ENCODE results near the gene BNIP3. TPM values are rescaled to one million over a fixed set of nuclear protein-coding genes. Genes with fewer than 3 reads are reported as not detected.

BNIP3 gene
- total RNA-seq, 4 donors from 2014 or later = 81.2 to 162 (median 135) TPM

DNA sequence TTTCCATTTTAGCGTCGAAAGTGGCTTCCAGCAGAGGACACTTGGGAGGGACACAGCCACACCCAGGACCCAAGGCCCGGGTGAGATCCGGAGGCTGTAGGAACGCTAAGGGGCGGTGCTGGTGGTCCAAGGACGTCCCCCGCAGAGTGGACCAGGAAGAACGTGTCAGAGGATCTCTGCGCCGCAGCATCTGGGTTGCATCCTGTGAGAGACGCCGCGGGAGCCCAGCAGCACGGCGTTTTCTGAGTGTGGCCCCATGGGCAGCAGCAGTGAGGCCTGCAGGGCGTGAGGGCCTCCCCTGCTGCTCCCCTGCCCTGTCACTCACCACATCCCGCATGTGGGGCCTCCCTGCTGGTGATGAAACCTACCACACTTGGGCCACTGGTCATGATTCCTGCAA lies 40.5 kb upstream of the BNIP3 start:
- Histone ChIP-seq H3K4me3 (no peak overlapping the region), H3K4me1 (peaks cover 12% of the 10 kb centered on the region), H3K9me3 (no peaks in the 10 kb centered on the region), H3K36me3 (no peaks in the 10 kb centered on the region), H3K27me3 (peaks cover 36% of the 10 kb centered on the region), H3K27ac (no peak overlapping the region)
- TF ChIP-seq POLR2AphosphoS5 (IDR thresholded peaks at IDR 0.05) = no peak
- TF ChIP-seq POLR2A (IDR thresholded peaks at IDR 0.05) = no peak
- TF ChIP-seq, protein P1, sequence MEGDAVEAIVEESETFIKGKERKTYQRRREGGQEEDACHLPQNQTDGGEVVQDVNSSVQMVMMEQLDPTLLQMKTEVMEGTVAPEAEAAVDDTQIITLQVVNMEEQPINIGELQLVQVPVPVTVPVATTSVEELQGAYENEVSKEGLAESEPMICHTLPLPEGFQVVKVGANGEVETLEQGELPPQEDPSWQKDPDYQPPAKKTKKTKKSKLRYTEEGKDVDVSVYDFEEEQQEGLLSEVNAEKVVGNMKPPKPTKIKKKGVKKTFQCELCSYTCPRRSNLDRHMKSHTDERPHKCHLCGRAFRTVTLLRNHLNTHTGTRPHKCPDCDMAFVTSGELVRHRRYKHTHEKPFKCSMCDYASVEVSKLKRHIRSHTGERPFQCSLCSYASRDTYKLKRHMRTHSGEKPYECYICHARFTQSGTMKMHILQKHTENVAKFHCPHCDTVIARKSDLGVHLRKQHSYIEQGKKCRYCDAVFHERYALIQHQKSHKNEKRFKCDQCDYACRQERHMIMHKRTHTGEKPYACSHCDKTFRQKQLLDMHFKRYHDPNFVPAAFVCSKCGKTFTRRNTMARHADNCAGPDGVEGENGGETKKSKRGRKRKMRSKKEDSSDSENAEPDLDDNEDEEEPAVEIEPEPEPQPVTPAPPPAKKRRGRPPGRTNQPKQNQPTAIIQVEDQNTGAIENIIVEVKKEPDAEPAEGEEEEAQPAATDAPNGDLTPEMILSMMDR (IDR thresholded peaks at IDR 0.05) = no peak
- no peak for TF ChIP-seq EP300 (IDR thresholded peaks at IDR 0.05)
- DNase-seq (ENCODE audit: low spot score in 2 of 2) = no peak
- WGBS = 88% methylated on average over 16 of the region's 18 CpGs

DNA sequence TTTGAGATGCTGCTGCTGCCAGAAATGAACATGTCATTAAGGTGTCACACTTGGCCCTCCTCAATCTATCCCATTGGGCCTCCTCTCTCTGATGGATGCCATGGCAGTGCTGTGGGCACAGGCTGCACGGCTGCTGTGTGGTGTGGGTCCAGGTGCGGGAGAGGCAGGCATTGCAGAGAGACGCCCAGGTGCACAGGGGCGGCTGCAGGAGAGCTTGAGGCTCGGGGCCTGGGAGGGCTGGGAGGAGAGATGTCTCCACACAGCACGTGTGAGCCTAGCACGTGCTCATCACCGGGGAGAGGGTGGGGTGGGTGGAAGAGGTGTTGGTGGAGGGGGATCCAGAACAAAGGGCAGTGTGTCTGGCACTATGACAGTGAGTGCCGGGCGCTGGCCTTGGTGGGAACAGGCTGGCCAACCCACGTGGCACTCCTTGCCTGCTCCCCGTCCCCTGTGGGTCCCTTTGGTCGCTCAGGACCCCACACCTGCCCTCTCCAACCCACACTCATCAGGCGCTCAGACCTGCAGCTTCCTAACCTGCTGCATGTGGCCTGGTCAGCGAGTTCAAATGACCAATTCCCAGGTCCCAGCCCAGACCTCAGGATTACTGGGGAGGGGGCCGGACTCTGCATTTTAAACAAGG lies 39.9 kb upstream of the BNIP3 start:
- no peak overlapping the region for H3K4me3 ChIP-seq
- WGBS = 90% methylated on average over 13 of the region's 16 CpGs
- no peaks in the 10 kb centered on the region for H3K9me3 ChIP-seq
- DNase-seq (ENCODE audit: low spot score in 2 of 2) = no peak
- H3K27me3 ChIP-seq = peaks cover 30% of the 10 kb centered on the region
- peaks cover 12% of the 10 kb centered on the region for H3K4me1 ChIP-seq
- H3K36me3 ChIP-seq = no peaks in the 10 kb centered on the region
- H3K27ac ChIP-seq = no peak overlapping the region
- TF ChIP-seq, protein P1 (IDR thresholded peaks at IDR 0.05) = no peak
- TF ChIP-seq POLR2A (IDR thresholded peaks at IDR 0.05) (no peak), EP300 (IDR thresholded peaks at IDR 0.05) (no peak), POLR2AphosphoS5 (IDR thresholded peaks at IDR 0.05) (no peak)

DNA sequence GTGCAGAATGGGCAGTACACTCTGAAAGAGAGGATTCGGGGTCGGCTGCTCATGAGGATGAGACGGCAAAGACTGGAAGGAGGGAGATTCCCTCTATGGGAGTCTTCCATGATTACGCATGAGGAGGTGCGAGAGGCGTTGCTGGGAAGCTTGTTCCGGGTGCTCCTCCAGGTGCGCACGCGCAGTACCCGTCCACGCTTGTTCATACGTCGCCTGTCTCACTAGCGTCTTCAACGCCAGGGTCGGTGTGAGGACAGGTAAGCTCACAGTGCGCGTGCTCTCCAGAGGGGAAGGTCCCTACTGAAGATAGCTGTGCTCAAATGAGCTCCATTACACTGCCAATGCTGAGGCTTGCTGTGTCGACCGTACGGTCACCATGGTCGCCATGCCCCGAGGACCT lies 39.3 kb upstream of the BNIP3 start:
- Histone ChIP-seq H3K27ac (no peak overlapping the region), H3K36me3 (no peaks in the 10 kb centered on the region), H3K4me1 (peaks cover 17% of the 10 kb centered on the region), H3K27me3 (peaks cover 27% of the 10 kb centered on the region), H3K4me3 (no peak overlapping the region), H3K9me3 (no peaks in the 10 kb centered on the region)
- 90% methylated on average over 19 of the region's 24 CpGs for WGBS
- no peak for DNase-seq (ENCODE audit: low spot score in 2 of 2)
- no peak for TF ChIP-seq POLR2AphosphoS5 (IDR thresholded peaks at IDR 0.05)
- TF ChIP-seq EP300 (IDR thresholded peaks at IDR 0.05) = no peak
- no peak for TF ChIP-seq POLR2A (IDR thresholded peaks at IDR 0.05)
- TF ChIP-seq, protein P1 (IDR thresholded peaks at IDR 0.05) = no peak

DNA sequence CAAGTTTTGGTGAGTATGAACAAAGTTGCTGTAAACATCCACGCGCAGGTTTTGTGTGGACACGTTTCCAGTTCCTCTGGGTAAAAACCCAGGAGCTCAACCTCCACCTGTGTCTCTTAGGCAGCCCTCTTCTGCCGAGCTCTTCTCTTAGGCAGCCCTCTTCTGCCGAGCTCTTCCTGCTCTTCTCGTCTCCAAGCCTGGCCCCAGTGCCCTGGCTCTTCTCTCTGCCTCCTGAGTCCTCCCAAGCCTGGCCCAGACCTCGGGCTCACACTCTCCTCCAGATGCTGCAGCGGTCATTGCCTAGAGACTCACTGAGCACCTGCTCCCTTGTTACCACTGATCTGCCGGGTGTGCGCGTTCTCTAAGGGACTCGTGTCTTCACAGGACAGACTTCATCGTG lies 38.7 kb upstream of the BNIP3 start:
- Histone ChIP-seq H3K27me3 (peaks cover 21% of the 10 kb centered on the region), H3K4me1 (peaks cover 17% of the 10 kb centered on the region), H3K4me3 (no peak overlapping the region), H3K36me3 (no peaks in the 10 kb centered on the region), H3K9me3 (no peaks in the 10 kb centered on the region), H3K27ac (no peak overlapping the region)
- WGBS = 88% methylated on average over 13 of the region's 13 CpGs
- DNase-seq (ENCODE audit: low spot score in 2 of 2) = no peak
- TF ChIP-seq POLR2A (IDR thresholded peaks at IDR 0.05) = no peak
- TF ChIP-seq, protein P1 (IDR thresholded peaks at IDR 0.05) = no peak
- TF ChIP-seq POLR2AphosphoS5 (IDR thresholded peaks at IDR 0.05) = no peak
- no peak for TF ChIP-seq EP300 (IDR thresholded peaks at IDR 0.05)

DNA sequence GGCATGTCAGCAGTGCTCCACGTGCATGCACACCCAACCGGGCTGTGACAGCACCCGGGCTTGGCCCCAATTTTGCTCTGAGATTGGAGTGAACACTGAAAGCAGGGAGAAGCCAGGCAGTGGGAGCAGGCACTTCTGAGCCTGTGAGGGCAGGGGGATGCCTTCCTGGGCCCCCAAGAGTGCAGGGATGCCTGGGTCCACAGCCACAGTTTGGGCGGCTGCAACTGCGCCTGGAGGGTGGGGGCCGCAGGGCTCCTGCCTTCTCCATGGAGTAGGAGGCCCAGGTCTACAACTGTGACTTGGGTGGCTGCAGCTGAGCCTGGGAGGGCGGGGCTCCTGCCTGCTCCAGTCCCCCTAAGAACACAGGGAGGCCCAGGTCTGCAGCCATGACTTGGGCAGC lies 37.6 kb upstream of the BNIP3 start:
- H3K4me1 ChIP-seq = peaks cover 17% of the 10 kb centered on the region
- DNase-seq (ENCODE audit: low spot score in 2 of 2) = no peak
- TF ChIP-seq POLR2A (IDR thresholded peaks at IDR 0.05) (no peak), POLR2AphosphoS5 (IDR thresholded peaks at IDR 0.05) (no peak), EP300 (IDR thresholded peaks at IDR 0.05) (no peak)
- TF ChIP-seq, protein P1 (IDR thresholded peaks at IDR 0.05) = no peak
- no peak overlapping the region for H3K27ac ChIP-seq
- H3K36me3 ChIP-seq = no peaks in the 10 kb centered on the region
- no peaks in the 10 kb centered on the region for H3K9me3 ChIP-seq
- no peak overlapping the region for H3K4me3 ChIP-seq
- peaks cover 12% of the 10 kb centered on the region for H3K27me3 ChIP-seq
- 92% methylated on average over 7 of the region's 7 CpGs for WGBS

Data from suprapubic skin (tissue), 4 donors.